Measurements from ENCODE around the gene TIMM29. TPM values are rescaled to one million over a fixed set of nuclear protein-coding genes. Genes with fewer than 3 reads are reported as not detected.

The TIMM29 gene
- total and polyA plus RNA-seq, 9 of the 15 experiments (the other 6 are each of a cell fraction or from before 2014, with no cell fraction given) = 2.4 to 29.4 (median 16.3) TPM

DNA sequence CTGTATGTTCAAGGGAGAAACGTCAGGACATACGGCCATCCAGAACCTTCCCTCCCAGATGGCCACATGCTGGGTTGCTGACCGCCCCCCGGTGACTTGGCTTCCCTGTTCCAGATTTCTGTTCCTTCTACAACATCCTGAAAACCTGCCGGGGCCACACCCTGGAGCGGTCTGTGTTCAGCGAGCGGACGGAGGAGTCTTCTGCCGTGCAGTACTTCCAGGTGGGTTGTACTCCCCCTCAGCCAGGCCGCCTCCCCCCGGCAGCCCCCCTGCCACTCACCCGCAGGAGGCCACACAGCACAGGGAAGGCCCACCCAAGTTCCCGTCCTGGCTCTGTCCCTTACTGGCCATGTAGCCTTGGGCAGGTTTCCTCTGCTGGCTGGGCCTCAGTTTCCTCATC is 20.7 kb upstream of the TIMM29 start (continued):
- TF ChIP-seq LCOR (CRISPR knock-in tag; IDR thresholded peaks at IDR 0.05) (no peak), NCOA4 (IDR thresholded peaks at IDR 0.05; ENCODE audit: partially characterized antibody) (no peak), ETS1 (conservative IDR thresholded peaks at IDR 0.05; ENCODE audit: control insufficient read depth, low read depth, low read length) (no peak)
- TF ChIP-seq, protein P1, sequence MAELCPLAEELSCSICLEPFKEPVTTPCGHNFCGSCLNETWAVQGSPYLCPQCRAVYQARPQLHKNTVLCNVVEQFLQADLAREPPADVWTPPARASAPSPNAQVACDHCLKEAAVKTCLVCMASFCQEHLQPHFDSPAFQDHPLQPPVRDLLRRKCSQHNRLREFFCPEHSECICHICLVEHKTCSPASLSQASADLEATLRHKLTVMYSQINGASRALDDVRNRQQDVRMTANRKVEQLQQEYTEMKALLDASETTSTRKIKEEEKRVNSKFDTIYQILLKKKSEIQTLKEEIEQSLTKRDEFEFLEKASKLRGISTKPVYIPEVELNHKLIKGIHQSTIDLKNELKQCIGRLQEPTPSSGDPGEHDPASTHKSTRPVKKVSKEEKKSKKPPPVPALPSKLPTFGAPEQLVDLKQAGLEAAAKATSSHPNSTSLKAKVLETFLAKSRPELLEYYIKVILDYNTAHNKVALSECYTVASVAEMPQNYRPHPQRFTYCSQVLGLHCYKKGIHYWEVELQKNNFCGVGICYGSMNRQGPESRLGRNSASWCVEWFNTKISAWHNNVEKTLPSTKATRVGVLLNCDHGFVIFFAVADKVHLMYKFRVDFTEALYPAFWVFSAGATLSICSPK (IDR thresholded peaks at IDR 0.05; ENCODE audit: borderline replicate concordance) = no peak
- TF ChIP-seq, protein P2, sequence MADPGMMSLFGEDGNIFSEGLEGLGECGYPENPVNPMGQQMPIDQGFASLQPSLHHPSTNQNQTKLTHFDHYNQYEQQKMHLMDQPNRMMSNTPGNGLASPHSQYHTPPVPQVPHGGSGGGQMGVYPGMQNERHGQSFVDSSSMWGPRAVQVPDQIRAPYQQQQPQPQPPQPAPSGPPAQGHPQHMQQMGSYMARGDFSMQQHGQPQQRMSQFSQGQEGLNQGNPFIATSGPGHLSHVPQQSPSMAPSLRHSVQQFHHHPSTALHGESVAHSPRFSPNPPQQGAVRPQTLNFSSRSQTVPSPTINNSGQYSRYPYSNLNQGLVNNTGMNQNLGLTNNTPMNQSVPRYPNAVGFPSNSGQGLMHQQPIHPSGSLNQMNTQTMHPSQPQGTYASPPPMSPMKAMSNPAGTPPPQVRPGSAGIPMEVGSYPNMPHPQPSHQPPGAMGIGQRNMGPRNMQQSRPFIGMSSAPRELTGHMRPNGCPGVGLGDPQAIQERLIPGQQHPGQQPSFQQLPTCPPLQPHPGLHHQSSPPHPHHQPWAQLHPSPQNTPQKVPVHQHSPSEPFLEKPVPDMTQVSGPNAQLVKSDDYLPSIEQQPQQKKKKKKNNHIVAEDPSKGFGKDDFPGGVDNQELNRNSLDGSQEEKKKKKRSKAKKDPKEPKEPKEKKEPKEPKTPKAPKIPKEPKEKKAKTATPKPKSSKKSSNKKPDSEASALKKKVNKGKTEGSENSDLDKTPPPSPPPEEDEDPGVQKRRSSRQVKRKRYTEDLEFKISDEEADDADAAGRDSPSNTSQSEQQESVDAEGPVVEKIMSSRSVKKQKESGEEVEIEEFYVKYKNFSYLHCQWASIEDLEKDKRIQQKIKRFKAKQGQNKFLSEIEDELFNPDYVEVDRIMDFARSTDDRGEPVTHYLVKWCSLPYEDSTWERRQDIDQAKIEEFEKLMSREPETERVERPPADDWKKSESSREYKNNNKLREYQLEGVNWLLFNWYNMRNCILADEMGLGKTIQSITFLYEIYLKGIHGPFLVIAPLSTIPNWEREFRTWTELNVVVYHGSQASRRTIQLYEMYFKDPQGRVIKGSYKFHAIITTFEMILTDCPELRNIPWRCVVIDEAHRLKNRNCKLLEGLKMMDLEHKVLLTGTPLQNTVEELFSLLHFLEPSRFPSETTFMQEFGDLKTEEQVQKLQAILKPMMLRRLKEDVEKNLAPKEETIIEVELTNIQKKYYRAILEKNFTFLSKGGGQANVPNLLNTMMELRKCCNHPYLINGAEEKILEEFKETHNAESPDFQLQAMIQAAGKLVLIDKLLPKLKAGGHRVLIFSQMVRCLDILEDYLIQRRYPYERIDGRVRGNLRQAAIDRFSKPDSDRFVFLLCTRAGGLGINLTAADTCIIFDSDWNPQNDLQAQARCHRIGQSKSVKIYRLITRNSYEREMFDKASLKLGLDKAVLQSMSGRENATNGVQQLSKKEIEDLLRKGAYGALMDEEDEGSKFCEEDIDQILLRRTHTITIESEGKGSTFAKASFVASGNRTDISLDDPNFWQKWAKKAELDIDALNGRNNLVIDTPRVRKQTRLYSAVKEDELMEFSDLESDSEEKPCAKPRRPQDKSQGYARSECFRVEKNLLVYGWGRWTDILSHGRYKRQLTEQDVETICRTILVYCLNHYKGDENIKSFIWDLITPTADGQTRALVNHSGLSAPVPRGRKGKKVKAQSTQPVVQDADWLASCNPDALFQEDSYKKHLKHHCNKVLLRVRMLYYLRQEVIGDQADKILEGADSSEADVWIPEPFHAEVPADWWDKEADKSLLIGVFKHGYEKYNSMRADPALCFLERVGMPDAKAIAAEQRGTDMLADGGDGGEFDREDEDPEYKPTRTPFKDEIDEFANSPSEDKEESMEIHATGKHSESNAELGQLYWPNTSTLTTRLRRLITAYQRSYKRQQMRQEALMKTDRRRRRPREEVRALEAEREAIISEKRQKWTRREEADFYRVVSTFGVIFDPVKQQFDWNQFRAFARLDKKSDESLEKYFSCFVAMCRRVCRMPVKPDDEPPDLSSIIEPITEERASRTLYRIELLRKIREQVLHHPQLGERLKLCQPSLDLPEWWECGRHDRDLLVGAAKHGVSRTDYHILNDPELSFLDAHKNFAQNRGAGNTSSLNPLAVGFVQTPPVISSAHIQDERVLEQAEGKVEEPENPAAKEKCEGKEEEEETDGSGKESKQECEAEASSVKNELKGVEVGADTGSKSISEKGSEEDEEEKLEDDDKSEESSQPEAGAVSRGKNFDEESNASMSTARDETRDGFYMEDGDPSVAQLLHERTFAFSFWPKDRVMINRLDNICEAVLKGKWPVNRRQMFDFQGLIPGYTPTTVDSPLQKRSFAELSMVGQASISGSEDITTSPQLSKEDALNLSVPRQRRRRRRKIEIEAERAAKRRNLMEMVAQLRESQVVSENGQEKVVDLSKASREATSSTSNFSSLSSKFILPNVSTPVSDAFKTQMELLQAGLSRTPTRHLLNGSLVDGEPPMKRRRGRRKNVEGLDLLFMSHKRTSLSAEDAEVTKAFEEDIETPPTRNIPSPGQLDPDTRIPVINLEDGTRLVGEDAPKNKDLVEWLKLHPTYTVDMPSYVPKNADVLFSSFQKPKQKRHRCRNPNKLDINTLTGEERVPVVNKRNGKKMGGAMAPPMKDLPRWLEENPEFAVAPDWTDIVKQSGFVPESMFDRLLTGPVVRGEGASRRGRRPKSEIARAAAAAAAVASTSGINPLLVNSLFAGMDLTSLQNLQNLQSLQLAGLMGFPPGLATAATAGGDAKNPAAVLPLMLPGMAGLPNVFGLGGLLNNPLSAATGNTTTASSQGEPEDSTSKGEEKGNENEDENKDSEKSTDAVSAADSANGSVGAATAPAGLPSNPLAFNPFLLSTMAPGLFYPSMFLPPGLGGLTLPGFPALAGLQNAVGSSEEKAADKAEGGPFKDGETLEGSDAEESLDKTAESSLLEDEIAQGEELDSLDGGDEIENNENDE (IDR thresholded peaks at IDR 0.05; ENCODE audit: low read depth, low read length) = no peak

Measured in K562 (cell line).